Osteoblast (primary cell): Measurements from ENCODE around the gene CPEB4. TPM values are rescaled to one million over a fixed set of nuclear protein-coding genes. Genes with fewer than 3 reads are reported as not detected.

Experiments used
- DNase-seq: peaks from one replicate; pipeline ENCODE4 v3.0.0; 2011; ENCODE audit warnings: low spot score, mixed read lengths; ENCODE audit not compliant: insufficient read length; ENCODE audit errors: missing footprints
- H2AFZ ChIP-seq: 2 replicates; pipeline ENCODE4 v1.6.0; 2011; ENCODE audit warnings: mild to moderate bottlenecking, low read length
- H3K27ac ChIP-seq: 2 replicates; pipeline ENCODE4 v1.5.1; 2011; ENCODE audit warnings: mild to moderate bottlenecking, low read depth, low read length, moderate library complexity
- H3K27me3 ChIP-seq: 2 replicates; pipeline ENCODE4 v1.6.0; 2012; ENCODE audit warnings: mild to moderate bottlenecking, control low read depth, inconsistent platforms, low read length, moderate library complexity; ENCODE audit not compliant: insufficient read depth
- H3K36me3 ChIP-seq: 2 replicates; pipeline ENCODE4 v1.5.1; 2011; ENCODE audit warnings: mild to moderate bottlenecking, low read length, control low read depth, moderate library complexity; ENCODE audit not compliant: insufficient read depth
- H3K4me1 ChIP-seq: 2 replicates; pipeline ENCODE4 v1.5.1; 2011; ENCODE audit warnings: mild to moderate bottlenecking, low read length, control low read depth, moderate library complexity; ENCODE audit not compliant: insufficient read depth
- H3K4me2 ChIP-seq: 2 replicates; pipeline ENCODE4 v1.6.0; 2011; ENCODE audit warnings: mild to moderate bottlenecking, low read length; ENCODE audit not compliant: insufficient read depth
- H3K4me3 ChIP-seq: fragments of 200-600 bp; sonication (generic); 3 replicates; pipeline ENCODE4 v1.5.1; 2012; ENCODE audit warnings: mild to moderate bottlenecking, low read length, inconsistent platforms; ENCODE audit not compliant: insufficient read depth
- H3K79me2 ChIP-seq: 2 replicates; pipeline ENCODE4 v1.6.0; 2012; ENCODE audit warnings: mild to moderate bottlenecking, low read length, control low read depth, inconsistent platforms; ENCODE audit not compliant: insufficient read depth
- H3K9me3 ChIP-seq: 2 replicates; pipeline ENCODE4 v1.5.1; 2011; ENCODE audit warnings: low read depth, low read length, control low read depth
- H4K20me1 ChIP-seq: 2 replicates; pipeline ENCODE4 v1.6.0; 2012; ENCODE audit warnings: mild to moderate bottlenecking, low read length, control low read depth; ENCODE audit not compliant: insufficient read depth
- CTCF ChIP-seq: IDR thresholded peaks from 2 replicates; pipeline ENCODE4 v1.5.1; 2011; ENCODE audit warnings: mild to moderate bottlenecking, low read depth, low read length, moderate library complexity; ENCODE audit errors: extremely low read depth
- total RNA-seq: library from RNA; depleted of rRNA; stranded (reverse); fragments of >200 nt; gene quantifications from 2 replicates; pipeline ENCODE4 v1.2.3, GENCODE V29; 2012

The CPEB4 gene
- total RNA-seq, 1 donor = 41.6 TPM

DNA sequence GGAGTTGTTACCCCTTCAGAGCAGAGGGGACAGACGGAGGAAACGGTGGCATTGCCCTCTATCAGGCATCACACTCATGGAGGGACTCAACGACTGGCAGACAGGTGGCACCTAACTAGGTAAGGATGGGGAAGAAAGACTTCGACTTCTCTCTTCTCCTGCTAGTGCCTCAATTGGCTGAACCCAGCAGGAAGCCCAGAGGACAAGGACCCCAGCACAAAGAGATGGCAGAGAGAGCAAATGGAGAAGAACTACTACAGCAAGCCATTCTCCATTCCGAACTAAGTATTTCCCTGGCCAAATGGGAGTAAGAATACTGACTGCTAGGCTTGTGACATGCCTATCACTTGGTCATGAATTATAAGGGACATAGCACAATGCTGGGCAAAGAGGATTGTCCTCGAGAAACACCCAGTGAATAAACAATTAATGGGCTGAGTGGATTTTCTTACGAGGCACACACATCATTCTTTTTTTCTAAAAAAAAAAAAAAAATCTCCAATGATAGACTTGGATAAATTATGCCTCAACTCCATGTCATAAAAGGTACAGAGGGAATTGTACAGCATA lies 35.3 kb upstream of the CPEB4 start:
- H3K4me2 ChIP-seq = no peak overlapping the region
- DNase-seq = no peak
- no peak overlapping the region for H2AFZ ChIP-seq
- no peak overlapping the region for H3K27ac ChIP-seq
- no peaks in the 10 kb centered on the region for H4K20me1 ChIP-seq
- peaks cover 5% of the 10 kb centered on the region for H3K9me3 ChIP-seq
- TF ChIP-seq CTCF = no peak
- H3K79me2 ChIP-seq = no peaks in the 10 kb centered on the region
- H3K36me3 ChIP-seq = no peaks in the 10 kb centered on the region
- H3K4me1 ChIP-seq = peaks cover 3% of the 10 kb centered on the region
- no peak overlapping the region for H3K4me3 ChIP-seq
- H3K27me3 ChIP-seq = no peaks in the 10 kb centered on the region

GRCh38 chr5:173853370-173854131 lies 34.6 kb upstream of the CPEB4 start:
- no peak overlapping the region for H3K4me2 ChIP-seq
- DNase-seq = no peak
- H3K27me3 ChIP-seq = no peaks in the 10 kb centered on the region
- no peak overlapping the region for H3K27ac ChIP-seq
- H3K4me1 ChIP-seq = peaks cover 3% of the 10 kb centered on the region
- TF ChIP-seq CTCF = no peak
- H4K20me1 ChIP-seq = no peaks in the 10 kb centered on the region
- H3K79me2 ChIP-seq = no peaks in the 10 kb centered on the region
- no peak overlapping the region for H2AFZ ChIP-seq
- H3K9me3 ChIP-seq = peaks cover 5% of the 10 kb centered on the region
- no peak overlapping the region for H3K4me3 ChIP-seq
- H3K36me3 ChIP-seq = no peaks in the 10 kb centered on the region

- Histone ChIP-seq H3K4me3 (no peak overlapping the region), H3K36me3 (no peaks in the 10 kb centered on the region), H3K27me3 (no peaks in the 10 kb centered on the region), H3K79me2 (no peaks in the 10 kb centered on the region), H3K4me1 (peaks cover 3% of the 10 kb centered on the region), H4K20me1 (no peaks in the 10 kb centered on the region), H3K9me3 (no peaks in the 10 kb centered on the region), H3K4me2 (no peak overlapping the region), H3K27ac (no peak overlapping the region), H2AFZ (no peak overlapping the region)
- no peak for DNase-seq
- no peak for TF ChIP-seq CTCF
Measured at GRCh38 chr5:173855162-173855994, 32.8 kb upstream of the CPEB4 start.
